Measurements from ENCODE around the gene NMT2. TPM values are rescaled to one million over a fixed set of nuclear protein-coding genes. Genes with fewer than 3 reads are reported as not detected.

NMT2 gene
- total RNA-seq, 1 experiment from 2014 or later: 26.1 TPM

DNA sequence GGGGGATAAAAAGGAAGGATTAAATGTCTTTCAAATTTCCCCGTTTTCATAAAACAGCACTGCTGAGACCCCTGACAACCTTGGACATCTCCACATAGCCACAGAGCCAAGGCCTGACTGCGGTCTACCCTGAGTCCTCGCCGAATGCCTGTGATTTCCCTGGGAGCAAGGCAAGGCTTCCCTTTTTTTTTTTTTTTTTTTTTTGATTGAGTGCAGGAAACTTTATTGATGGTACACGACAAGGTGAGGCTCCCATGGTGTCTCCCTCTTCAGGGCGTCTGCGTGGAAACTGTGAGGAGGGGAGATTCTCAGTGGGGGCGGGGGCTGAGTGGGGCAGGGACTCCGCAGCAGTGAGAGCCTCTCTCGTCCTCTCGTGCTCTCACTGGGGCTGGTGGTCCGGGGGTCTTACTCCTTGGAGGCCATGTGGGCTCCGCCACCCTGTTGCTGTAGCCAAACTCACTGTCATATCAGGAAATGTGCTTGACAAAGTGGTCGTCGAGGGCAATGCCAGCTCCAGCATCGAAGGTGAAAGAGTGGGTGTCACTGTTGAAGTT is 75.6 kb downstream of the NMT2 start:
- no peak overlapping the region for H3K4me2 ChIP-seq (ENCODE audit: low read length)
- H3K4me3 ChIP-seq (replicated peaks in 1 of 2; ENCODE audit: low read depth in 1 of 2, low read length in 2 of 2): no peak overlapping the region
- H3K27ac ChIP-seq (ENCODE audit: low read depth, low read length): no peak overlapping the region
- H3K36me3 ChIP-seq (ENCODE audit: control insufficient read depth in 1 of 2, insufficient read depth in 2 of 2, low read length in 2 of 2): no peaks in the 10 kb centered on the region
- DNase-seq (ENCODE audit: low read depth, low spot score) (no peak), ATAC-seq (no peak)
- H3K9me2 ChIP-seq (ENCODE audit: insufficient read depth): no peaks in the 10 kb centered on the region
- H2AFZ ChIP-seq (ENCODE audit: low read depth, low read length, poor library complexity, severe bottlenecking): no peak overlapping the region
- RAD21 ChIA-PET (ENCODE audit: low non-redundant PET in 1 of 2, low total read pairs in 2 of 2, uncharacterized antibody in 2 of 2, unreplicated experiment in 2 of 2): no interaction called here
- no peaks in the 10 kb centered on the region for H3K9me3 ChIP-seq (ENCODE audit: control insufficient read depth in 1 of 2, insufficient read depth in 1 of 2, low read depth in 1 of 2, low read length in 2 of 2)
- TF ChIP-seq YY1 (IDR thresholded peaks at IDR 0.05; ENCODE audit: extremely low read depth, insufficient replicate concordance, low read depth, low read length) (no peak), EGR1 (IDR thresholded peaks at IDR 0.05; ENCODE audit: low read depth) (no peak), JUND (IDR thresholded peaks at IDR 0.05) (no peak), TCF7L2 (IDR thresholded peaks at IDR 0.05; ENCODE audit: borderline replicate concordance, extremely low read depth, insufficient read depth, insufficient read length) (no peak), FOSL1 (IDR thresholded peaks at IDR 0.05; ENCODE audit: low read depth) (no peak), CBX3 (IDR thresholded peaks at IDR 0.05; ENCODE audit: low read depth) (no peak), CEBPB (IDR thresholded peaks at IDR 0.05; ENCODE audit: low read depth) (no peak), SP1 (IDR thresholded peaks at IDR 0.05; ENCODE audit: low read depth) (no peak), EZH2 (IDR thresholded peaks at IDR 0.05) (no peak), RAD21 (IDR thresholded peaks at IDR 0.05; ENCODE audit: low read depth) (no peak), POLR2AphosphoS5 (IDR thresholded peaks at IDR 0.05; ENCODE audit: low read depth, low read length) (no peak), ZNF274 (IDR thresholded peaks at IDR 0.05; ENCODE audit: low read depth, low read length) (no peak), ZFX (IDR thresholded peaks at IDR 0.05) (no peak)
- TF ChIP-seq, protein P1, sequence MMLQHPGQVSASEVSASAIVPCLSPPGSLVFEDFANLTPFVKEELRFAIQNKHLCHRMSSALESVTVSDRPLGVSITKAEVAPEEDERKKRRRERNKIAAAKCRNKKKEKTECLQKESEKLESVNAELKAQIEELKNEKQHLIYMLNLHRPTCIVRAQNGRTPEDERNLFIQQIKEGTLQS (IDR thresholded peaks at IDR 0.05): no peak
- TF ChIP-seq, protein P2, sequence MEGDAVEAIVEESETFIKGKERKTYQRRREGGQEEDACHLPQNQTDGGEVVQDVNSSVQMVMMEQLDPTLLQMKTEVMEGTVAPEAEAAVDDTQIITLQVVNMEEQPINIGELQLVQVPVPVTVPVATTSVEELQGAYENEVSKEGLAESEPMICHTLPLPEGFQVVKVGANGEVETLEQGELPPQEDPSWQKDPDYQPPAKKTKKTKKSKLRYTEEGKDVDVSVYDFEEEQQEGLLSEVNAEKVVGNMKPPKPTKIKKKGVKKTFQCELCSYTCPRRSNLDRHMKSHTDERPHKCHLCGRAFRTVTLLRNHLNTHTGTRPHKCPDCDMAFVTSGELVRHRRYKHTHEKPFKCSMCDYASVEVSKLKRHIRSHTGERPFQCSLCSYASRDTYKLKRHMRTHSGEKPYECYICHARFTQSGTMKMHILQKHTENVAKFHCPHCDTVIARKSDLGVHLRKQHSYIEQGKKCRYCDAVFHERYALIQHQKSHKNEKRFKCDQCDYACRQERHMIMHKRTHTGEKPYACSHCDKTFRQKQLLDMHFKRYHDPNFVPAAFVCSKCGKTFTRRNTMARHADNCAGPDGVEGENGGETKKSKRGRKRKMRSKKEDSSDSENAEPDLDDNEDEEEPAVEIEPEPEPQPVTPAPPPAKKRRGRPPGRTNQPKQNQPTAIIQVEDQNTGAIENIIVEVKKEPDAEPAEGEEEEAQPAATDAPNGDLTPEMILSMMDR (IDR thresholded peaks at IDR 0.05 in 2 of 3, conservative IDR thresholded peaks at IDR 0.05 in 1 of 3; ENCODE audit: borderline replicate concordance in 1 of 3, insufficient read depth in 1 of 3, low read depth in 2 of 3, low read length in 2 of 3): no peak
- TF ChIP-seq, protein P3, sequence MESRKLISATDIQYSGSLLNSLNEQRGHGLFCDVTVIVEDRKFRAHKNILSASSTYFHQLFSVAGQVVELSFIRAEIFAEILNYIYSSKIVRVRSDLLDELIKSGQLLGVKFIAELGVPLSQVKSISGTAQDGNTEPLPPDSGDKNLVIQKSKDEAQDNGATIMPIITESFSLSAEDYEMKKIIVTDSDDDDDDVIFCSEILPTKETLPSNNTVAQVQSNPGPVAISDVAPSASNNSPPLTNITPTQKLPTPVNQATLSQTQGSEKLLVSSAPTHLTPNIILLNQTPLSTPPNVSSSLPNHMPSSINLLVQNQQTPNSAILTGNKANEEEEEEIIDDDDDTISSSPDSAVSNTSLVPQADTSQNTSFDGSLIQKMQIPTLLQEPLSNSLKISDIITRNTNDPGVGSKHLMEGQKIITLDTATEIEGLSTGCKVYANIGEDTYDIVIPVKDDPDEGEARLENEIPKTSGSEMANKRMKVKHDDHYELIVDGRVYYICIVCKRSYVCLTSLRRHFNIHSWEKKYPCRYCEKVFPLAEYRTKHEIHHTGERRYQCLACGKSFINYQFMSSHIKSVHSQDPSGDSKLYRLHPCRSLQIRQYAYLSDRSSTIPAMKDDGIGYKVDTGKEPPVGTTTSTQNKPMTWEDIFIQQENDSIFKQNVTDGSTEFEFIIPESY (IDR thresholded peaks at IDR 0.05; ENCODE audit: extremely low read depth, insufficient replicate concordance, low read length): no peak
- H4K20me1 ChIP-seq (ENCODE audit: insufficient read depth): no peaks in the 10 kb centered on the region
- H3K9ac ChIP-seq (ENCODE audit: low read length): no peak overlapping the region
- no TSS peak for BruUV-seq (replicated peaks)
- peaks cover 3 to 14% of the 10 kb centered on the region in 2 experiments for H3K4me1 ChIP-seq (ENCODE audit: control insufficient read depth in 1 of 2, insufficient read depth in 2 of 2, low read length in 2 of 2)
- CTCF ChIA-PET: no interaction called here
- POLR2A ChIA-PET: no interaction called here
- H3K27me3 ChIP-seq (ENCODE audit: insufficient read depth, low read length): no peaks in the 10 kb centered on the region
- H3K79me2 ChIP-seq (ENCODE audit: insufficient read depth, low read length): peaks cover 7% of the 10 kb centered on the region
- intact Hi-C loops (cut with micrococcal nuclease): no loop called here
